H9 (cell line): ENCODE measurements around the gene FSD1. TPM values are rescaled to one million over a fixed set of nuclear protein-coding genes. Genes with fewer than 3 reads are reported as not detected.

ENCODE experiments used
- DNase-seq: peaks from one replicate; pipeline ENCODE4 v3.0.0-alpha.2; 2017
- H2AFZ ChIP-seq: one replicate; pipeline ENCODE4 v1.6.1; 2013; ENCODE audit warnings: mild to moderate bottlenecking, low read length, control low read depth, moderate library complexity
- H2AK5ac ChIP-seq: 2 replicates; pipeline ENCODE4 v1.6.1; 2013; ENCODE audit warnings: low read length, control low read depth, mixed read lengths; ENCODE audit not compliant: insufficient read length
- H2BK120ac ChIP-seq: one replicate; pipeline ENCODE4 v1.6.1; 2013; ENCODE audit warnings: low read depth, mild to moderate bottlenecking, low read length, control low read depth, inconsistent platforms; ENCODE audit not compliant: poor library complexity, severe bottlenecking
- H2BK12ac ChIP-seq: 2 replicates; pipeline ENCODE4 v1.6.1; 2013; ENCODE audit warnings: low read length, control low read depth, mixed read lengths, low read depth; ENCODE audit not compliant: insufficient read length
- H2BK15ac ChIP-seq: 2 replicates; pipeline ENCODE4 v1.6.1; 2013; ENCODE audit warnings: low read depth, low read length, control low read depth
- H2BK20ac ChIP-seq: one replicate; pipeline ENCODE4 v1.6.1; 2013; ENCODE audit warnings: low read depth, mild to moderate bottlenecking, low read length, control low read depth, inconsistent platforms; ENCODE audit not compliant: poor library complexity, severe bottlenecking
- H2BK5ac ChIP-seq: 2 replicates; pipeline ENCODE4 v1.6.1; 2013; ENCODE audit warnings: low read length, control low read depth, mixed read lengths; ENCODE audit not compliant: insufficient read length
- H3K14ac ChIP-seq: 2 replicates; pipeline ENCODE4 v1.6.1; 2013; ENCODE audit warnings: low read length, control low read depth; ENCODE audit not compliant: insufficient read depth
- H3K18ac ChIP-seq: 2 replicates; pipeline ENCODE4 v1.6.1; 2013; ENCODE audit warnings: low read depth, mild to moderate bottlenecking, mixed read lengths, low read length, control low read depth; ENCODE audit not compliant: insufficient read length
- H3K23ac ChIP-seq: 2 replicates; pipeline ENCODE4 v1.6.1; 2013; ENCODE audit warnings: low read length, control low read depth, mixed read lengths, low read depth; ENCODE audit not compliant: insufficient read length
- H3K23me2 ChIP-seq: 2 replicates; pipeline ENCODE4 v1.6.1; 2013; ENCODE audit warnings: low read depth, mild to moderate bottlenecking, mixed read lengths, low read length, control low read depth; ENCODE audit not compliant: insufficient read length, poor library complexity, severe bottlenecking
- H3K27ac ChIP-seq: 2 replicates; pipeline ENCODE4 v1.5.1; 2013; ENCODE audit warnings: low read length, control low read depth, mixed read lengths, low read depth; ENCODE audit not compliant: insufficient read length
- H3K27me3 ChIP-seq: 2 replicates; pipeline ENCODE4 v1.6.1; 2013; ENCODE audit warnings: low read length, control low read depth, inconsistent platforms; ENCODE audit not compliant: insufficient read depth
- H3K4ac ChIP-seq: 2 replicates; pipeline ENCODE4 v1.6.1; 2013; ENCODE audit warnings: low read depth, mild to moderate bottlenecking, control low read depth, inconsistent platforms, low read length, moderate library complexity
- H3K4me1 ChIP-seq: 2 replicates; pipeline ENCODE4 v1.6.1; 2013; ENCODE audit warnings: low read length, control low read depth, inconsistent platforms; ENCODE audit not compliant: insufficient read depth
- H3K4me2 ChIP-seq: 2 replicates; pipeline ENCODE4 v1.6.1; 2013; ENCODE audit warnings: low read length, control low read depth, mixed read lengths; ENCODE audit not compliant: insufficient read length, insufficient read depth
- H3K56ac ChIP-seq: 2 replicates; pipeline ENCODE4 v1.6.1; 2013; ENCODE audit warnings: low read depth, mild to moderate bottlenecking, mixed read lengths, low read length, control low read depth; ENCODE audit not compliant: insufficient read length
- H3K79me1 ChIP-seq: 2 replicates; pipeline ENCODE4 v1.6.1; 2013; ENCODE audit warnings: low read depth, mild to moderate bottlenecking, moderate library complexity, low read length, control low read depth, inconsistent platforms; ENCODE audit not compliant: insufficient read depth, poor library complexity, severe bottlenecking
- H3K79me2 ChIP-seq: 2 replicates; pipeline ENCODE4 v1.6.1; 2013; ENCODE audit warnings: low read length, control low read depth, inconsistent platforms; ENCODE audit not compliant: insufficient read depth
- H3K9ac ChIP-seq: 2 replicates; pipeline ENCODE4 v1.6.1; 2013; ENCODE audit warnings: low read length, control low read depth, mixed read lengths; ENCODE audit not compliant: insufficient read length; ENCODE audit errors: extremely low read depth
- H3K9me3 ChIP-seq: one replicate; pipeline ENCODE4 v1.6.1; 2013; ENCODE audit warnings: low read depth, low read length, inconsistent platforms; ENCODE audit not compliant: control insufficient read depth
- H3T11ph ChIP-seq: one replicate; pipeline ENCODE4 v1.6.1; 2013; ENCODE audit warnings: mild to moderate bottlenecking, low read length, control low read depth, inconsistent platforms
- H4K20me1 ChIP-seq: one replicate; pipeline ENCODE4 v1.6.1; 2013; ENCODE audit not compliant: control insufficient read depth, insufficient read length, insufficient read depth
- H4K5ac ChIP-seq: 2 replicates; pipeline ENCODE4 v1.6.1; 2013; ENCODE audit warnings: low read depth, mild to moderate bottlenecking, mixed read lengths, low read length, control low read depth; ENCODE audit not compliant: insufficient read length
- H4K8ac ChIP-seq: replicated peaks from 2 replicates; pipeline ENCODE4 v1.6.1; 2013; ENCODE audit warnings: low read length, control low read depth, mixed read lengths, low read depth; ENCODE audit not compliant: insufficient read length
- H4K91ac ChIP-seq: 2 replicates; pipeline ENCODE4 v1.6.1; 2013; ENCODE audit warnings: low read depth, mild to moderate bottlenecking, moderate library complexity, mixed read lengths, low read length, control low read depth; ENCODE audit not compliant: insufficient read length
- H3K27ac Mint-ChIP-seq, 3 experiments: 2 replicates in 2 of 3; 3 replicates in 1 of 3; pipeline ENCODE4 v1.8.0; 2020 to 2021; ENCODE audit warnings: mixed read lengths in 3 of 3, mild to moderate bottlenecking in 1 of 3, moderate library complexity in 1 of 3
- H3K27me3 Mint-ChIP-seq: 2 replicates; pipeline ENCODE4 v1.8.0; 2021; ENCODE audit warnings: low read depth, mild to moderate bottlenecking, moderate library complexity, mixed read lengths
- H3K36me3 Mint-ChIP-seq, 3 experiments: 2 replicates in 2 of 3; 3 replicates in 1 of 3; pipeline ENCODE4 v1.8.0; 2020 to 2021; ENCODE audit warnings: low read depth in 3 of 3, mixed read lengths in 3 of 3; ENCODE audit not compliant: insufficient read depth in 1 of 3
- H3K4me1 Mint-ChIP-seq, 2 experiments: 2 replicates each; pipeline ENCODE4 v1.8.0; 2020; ENCODE audit warnings: mixed read lengths in 2 of 2
- H3K4me3 Mint-ChIP-seq, 2 experiments: 2 replicates in 1 of 2; 3 replicates in 1 of 2; pipeline ENCODE4 v1.8.0; 2020 to 2021; ENCODE audit warnings: mild to moderate bottlenecking in 2 of 2, mixed read lengths in 2 of 2, moderate library complexity in 1 of 2
- H3K9me3 Mint-ChIP-seq, 2 experiments: 2 replicates in 1 of 2; 3 replicates in 1 of 2; pipeline ENCODE4 v1.8.0; 2020; ENCODE audit warnings: mild to moderate bottlenecking in 2 of 2, mixed read lengths in 2 of 2, moderate library complexity in 1 of 2
- WGBS: extraction: QIAGEN DNeasy Blood & Tissue Kit; methylation state at CpG from one replicate; pipeline ENCODE4 v1.1.7; 2013; ENCODE audit warnings: missing lambda C conversion rate, low lambda C conversion rate, mixed read lengths; ENCODE audit not compliant: insufficient read length; ENCODE audit errors: extremely low coverage; 5-methylcytosine and 5-hydroxymethylcytosine counted together
- total RNA-seq: library from RNA; stranded (reverse); gene quantifications from 2 replicates; pipeline ENCODE4 v1.2.1, GENCODE V29; 2021
- TF ChIP-seq, protein P1 (sequence below): fragments of 200-600 bp; sonication (generic); conservative IDR thresholded peaks from 3 replicates; pipeline ENCODE4 v1.8.0; 2021; ENCODE audit warnings: antibody characterized with exemption, mild to moderate bottlenecking

The FSD1 gene
- total RNA-seq, 1 experiment from 2014 or later: 53.6 TPM

- peaks cover 11% of the 10 kb centered on the region; the same call in 1 of the 2 replicates for H3K27me3 ChIP-seq
- TF ChIP-seq, protein P1, sequence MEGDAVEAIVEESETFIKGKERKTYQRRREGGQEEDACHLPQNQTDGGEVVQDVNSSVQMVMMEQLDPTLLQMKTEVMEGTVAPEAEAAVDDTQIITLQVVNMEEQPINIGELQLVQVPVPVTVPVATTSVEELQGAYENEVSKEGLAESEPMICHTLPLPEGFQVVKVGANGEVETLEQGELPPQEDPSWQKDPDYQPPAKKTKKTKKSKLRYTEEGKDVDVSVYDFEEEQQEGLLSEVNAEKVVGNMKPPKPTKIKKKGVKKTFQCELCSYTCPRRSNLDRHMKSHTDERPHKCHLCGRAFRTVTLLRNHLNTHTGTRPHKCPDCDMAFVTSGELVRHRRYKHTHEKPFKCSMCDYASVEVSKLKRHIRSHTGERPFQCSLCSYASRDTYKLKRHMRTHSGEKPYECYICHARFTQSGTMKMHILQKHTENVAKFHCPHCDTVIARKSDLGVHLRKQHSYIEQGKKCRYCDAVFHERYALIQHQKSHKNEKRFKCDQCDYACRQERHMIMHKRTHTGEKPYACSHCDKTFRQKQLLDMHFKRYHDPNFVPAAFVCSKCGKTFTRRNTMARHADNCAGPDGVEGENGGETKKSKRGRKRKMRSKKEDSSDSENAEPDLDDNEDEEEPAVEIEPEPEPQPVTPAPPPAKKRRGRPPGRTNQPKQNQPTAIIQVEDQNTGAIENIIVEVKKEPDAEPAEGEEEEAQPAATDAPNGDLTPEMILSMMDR: no peak
- no peaks in the 10 kb centered on the region for H3K79me2 ChIP-seq
- H3K4me2 ChIP-seq: peak overlapping the region; percentile 83
- WGBS: no CpG with 5 or more reads among the region's 30 CpGs
- H3K79me1 ChIP-seq: no peaks in the 10 kb centered on the region
- no peak overlapping the region; the same call in 1 of the 2 replicates for H3K14ac ChIP-seq
- no peak overlapping the region for H2BK20ac ChIP-seq
- H3T11ph ChIP-seq: no peak overlapping the region
- H2BK15ac ChIP-seq: no peak overlapping the region
- H4K8ac ChIP-seq: no peak overlapping the region
- no peaks in the 10 kb centered on the region for H3K9me3 ChIP-seq
- no peak overlapping the region for H3K27ac Mint-ChIP-seq
- H3K4me1 Mint-ChIP-seq: peaks cover 5 to 15% of the 10 kb centered on the region in 2 experiments
- no peak overlapping the region for H2BK12ac ChIP-seq
- no peak for DNase-seq
- H3K9me3 Mint-ChIP-seq: no peaks in the 10 kb centered on the region; a peak in 1 of 5 replicates
- H3K27ac ChIP-seq: no peak overlapping the region
- H3K36me3 Mint-ChIP-seq: peaks cover 0 to 1% (median 0%) of the 10 kb centered on the region in 3 experiments; a peak in 1 of 7 replicates
- H2BK5ac ChIP-seq: no peak overlapping the region
- peak overlapping the region; percentile 69 to 90; a peak in 4 of 5 replicates for H3K4me3 Mint-ChIP-seq
- no peak overlapping the region for H3K4ac ChIP-seq
- H3K23ac ChIP-seq: no peak overlapping the region
- H3K9ac ChIP-seq: no peak overlapping the region
- no peak overlapping the region for H4K5ac ChIP-seq
- no peak overlapping the region for H3K18ac ChIP-seq
- H2AFZ ChIP-seq: no peak overlapping the region
- no peak overlapping the region for H2BK120ac ChIP-seq
- H3K27me3 Mint-ChIP-seq: peaks cover 63% of the 10 kb centered on the region
- no peak overlapping the region for H3K56ac ChIP-seq
- H3K23me2 ChIP-seq: peaks cover 16% of the 10 kb centered on the region
- no peaks in the 10 kb centered on the region for H4K20me1 ChIP-seq
- H3K4me1 ChIP-seq: no peaks in the 10 kb centered on the region; the same call in 1 of the 2 replicates
- H4K91ac ChIP-seq: no peak overlapping the region
- no peak overlapping the region for H2AK5ac ChIP-seq
These were observed 25.2 kb upstream of the FSD1 start for GRCh38 chr19:4279267-4279529.
